ENCODE results near the gene GSE1. TPM values are rescaled to one million over a fixed set of nuclear protein-coding genes. Genes with fewer than 3 reads are reported as not detected.

The GSE1 gene
- total and polyA plus RNA-seq, 2 experiments from 2014 or later: 32.4 to 135 TPM

DNA sequence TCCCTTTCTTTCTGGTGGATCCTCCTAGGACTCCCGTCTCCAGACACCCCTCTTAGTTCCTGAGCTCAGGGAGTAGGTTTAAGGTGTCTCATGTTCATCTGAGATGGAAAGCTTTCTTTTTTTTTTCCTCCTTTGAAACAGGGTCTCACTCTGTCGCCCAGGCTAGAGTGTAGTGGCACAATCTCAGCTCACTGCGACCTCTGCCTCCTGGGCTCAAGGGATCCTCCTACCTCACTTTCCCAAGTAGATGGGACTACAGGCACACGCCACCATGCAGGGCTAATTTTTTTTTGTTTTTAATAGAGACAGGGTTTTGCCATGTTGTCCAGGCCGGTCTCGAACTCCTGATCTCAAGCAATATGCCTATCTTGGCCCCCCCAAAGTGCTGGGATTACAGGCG, 3.6 kb upstream of the GSE1 start:
- Mint-ChIP-seq H3K27ac (no peak overlapping the region), H3K27me3 (ENCODE audit: insufficient read depth, low read depth, poor library complexity) (peaks cover 19% of the 10 kb centered on the region), H3K36me3 (ENCODE audit: low read depth) (no peaks in the 10 kb centered on the region; the same call in 2 of the 3 replicates), H3K9me3 (no peaks in the 10 kb centered on the region), H3K4me3 (peak overlapping the region; percentile 12; the same call in 1 of the 3 replicates), H3K4me1 (peaks cover 49% of the 10 kb centered on the region)
- ATAC-seq: no peak
- Histone ChIP-seq H3K4me2 (peak overlapping the region; percentile 78), H3K4me1 (ENCODE audit: insufficient read depth) (peaks cover 48% of the 10 kb centered on the region), H2AFZ (no peak overlapping the region), H3K4me3 (no peak overlapping the region), H3K27ac (ENCODE audit: low read depth) (no peak overlapping the region), H3K27me3 (ENCODE audit: insufficient read depth) (peaks cover 7% of the 10 kb centered on the region; the same call in 1 of the 2 replicates), H3K79me2 (replicated peaks; ENCODE audit: insufficient read depth) (peaks cover 42% of the 10 kb centered on the region), H3K9me2 (ENCODE audit: insufficient read depth) (no peaks in the 10 kb centered on the region), H3F3A (replicated peaks; ENCODE audit: low read depth) (peaks cover 22% of the 10 kb centered on the region; the same call in 1 of the 2 replicates), H4K20me1 (replicated peaks; ENCODE audit: insufficient read depth) (no peaks in the 10 kb centered on the region), H3K36me3 (ENCODE audit: insufficient read depth) (no peaks in the 10 kb centered on the region)
- TF ChIP-seq POLR2AphosphoS5 (IDR thresholded peaks at IDR 0.05; ENCODE audit: low read depth) (no peak), STAT1 (IDR thresholded peaks at IDR 0.05; ENCODE audit: unreplicated experiment) (no peak), ZNF331 (CRISPR knock-in tag; IDR thresholded peaks at IDR 0.05; ENCODE audit: low read depth) (no peak), NANOG (IDR thresholded peaks at IDR 0.05; ENCODE audit: borderline replicate concordance) (no peak), CREB1 (CRISPR knock-in tag; IDR thresholded peaks at IDR 0.05; ENCODE audit: low read depth) (no peak), EZH2 (IDR thresholded peaks at IDR 0.05; ENCODE audit: low read depth, unreplicated experiment) (no peak), JUNB (IDR thresholded peaks at IDR 0.05; ENCODE audit: unreplicated experiment) (no peak), ZNF114 (CRISPR knock-in tag; IDR thresholded peaks at IDR 0.05) (no peak), EZH2phosphoT487 (IDR thresholded peaks at IDR 0.05; ENCODE audit: unreplicated experiment) (no peak)
- TF ChIP-seq, protein P1, sequence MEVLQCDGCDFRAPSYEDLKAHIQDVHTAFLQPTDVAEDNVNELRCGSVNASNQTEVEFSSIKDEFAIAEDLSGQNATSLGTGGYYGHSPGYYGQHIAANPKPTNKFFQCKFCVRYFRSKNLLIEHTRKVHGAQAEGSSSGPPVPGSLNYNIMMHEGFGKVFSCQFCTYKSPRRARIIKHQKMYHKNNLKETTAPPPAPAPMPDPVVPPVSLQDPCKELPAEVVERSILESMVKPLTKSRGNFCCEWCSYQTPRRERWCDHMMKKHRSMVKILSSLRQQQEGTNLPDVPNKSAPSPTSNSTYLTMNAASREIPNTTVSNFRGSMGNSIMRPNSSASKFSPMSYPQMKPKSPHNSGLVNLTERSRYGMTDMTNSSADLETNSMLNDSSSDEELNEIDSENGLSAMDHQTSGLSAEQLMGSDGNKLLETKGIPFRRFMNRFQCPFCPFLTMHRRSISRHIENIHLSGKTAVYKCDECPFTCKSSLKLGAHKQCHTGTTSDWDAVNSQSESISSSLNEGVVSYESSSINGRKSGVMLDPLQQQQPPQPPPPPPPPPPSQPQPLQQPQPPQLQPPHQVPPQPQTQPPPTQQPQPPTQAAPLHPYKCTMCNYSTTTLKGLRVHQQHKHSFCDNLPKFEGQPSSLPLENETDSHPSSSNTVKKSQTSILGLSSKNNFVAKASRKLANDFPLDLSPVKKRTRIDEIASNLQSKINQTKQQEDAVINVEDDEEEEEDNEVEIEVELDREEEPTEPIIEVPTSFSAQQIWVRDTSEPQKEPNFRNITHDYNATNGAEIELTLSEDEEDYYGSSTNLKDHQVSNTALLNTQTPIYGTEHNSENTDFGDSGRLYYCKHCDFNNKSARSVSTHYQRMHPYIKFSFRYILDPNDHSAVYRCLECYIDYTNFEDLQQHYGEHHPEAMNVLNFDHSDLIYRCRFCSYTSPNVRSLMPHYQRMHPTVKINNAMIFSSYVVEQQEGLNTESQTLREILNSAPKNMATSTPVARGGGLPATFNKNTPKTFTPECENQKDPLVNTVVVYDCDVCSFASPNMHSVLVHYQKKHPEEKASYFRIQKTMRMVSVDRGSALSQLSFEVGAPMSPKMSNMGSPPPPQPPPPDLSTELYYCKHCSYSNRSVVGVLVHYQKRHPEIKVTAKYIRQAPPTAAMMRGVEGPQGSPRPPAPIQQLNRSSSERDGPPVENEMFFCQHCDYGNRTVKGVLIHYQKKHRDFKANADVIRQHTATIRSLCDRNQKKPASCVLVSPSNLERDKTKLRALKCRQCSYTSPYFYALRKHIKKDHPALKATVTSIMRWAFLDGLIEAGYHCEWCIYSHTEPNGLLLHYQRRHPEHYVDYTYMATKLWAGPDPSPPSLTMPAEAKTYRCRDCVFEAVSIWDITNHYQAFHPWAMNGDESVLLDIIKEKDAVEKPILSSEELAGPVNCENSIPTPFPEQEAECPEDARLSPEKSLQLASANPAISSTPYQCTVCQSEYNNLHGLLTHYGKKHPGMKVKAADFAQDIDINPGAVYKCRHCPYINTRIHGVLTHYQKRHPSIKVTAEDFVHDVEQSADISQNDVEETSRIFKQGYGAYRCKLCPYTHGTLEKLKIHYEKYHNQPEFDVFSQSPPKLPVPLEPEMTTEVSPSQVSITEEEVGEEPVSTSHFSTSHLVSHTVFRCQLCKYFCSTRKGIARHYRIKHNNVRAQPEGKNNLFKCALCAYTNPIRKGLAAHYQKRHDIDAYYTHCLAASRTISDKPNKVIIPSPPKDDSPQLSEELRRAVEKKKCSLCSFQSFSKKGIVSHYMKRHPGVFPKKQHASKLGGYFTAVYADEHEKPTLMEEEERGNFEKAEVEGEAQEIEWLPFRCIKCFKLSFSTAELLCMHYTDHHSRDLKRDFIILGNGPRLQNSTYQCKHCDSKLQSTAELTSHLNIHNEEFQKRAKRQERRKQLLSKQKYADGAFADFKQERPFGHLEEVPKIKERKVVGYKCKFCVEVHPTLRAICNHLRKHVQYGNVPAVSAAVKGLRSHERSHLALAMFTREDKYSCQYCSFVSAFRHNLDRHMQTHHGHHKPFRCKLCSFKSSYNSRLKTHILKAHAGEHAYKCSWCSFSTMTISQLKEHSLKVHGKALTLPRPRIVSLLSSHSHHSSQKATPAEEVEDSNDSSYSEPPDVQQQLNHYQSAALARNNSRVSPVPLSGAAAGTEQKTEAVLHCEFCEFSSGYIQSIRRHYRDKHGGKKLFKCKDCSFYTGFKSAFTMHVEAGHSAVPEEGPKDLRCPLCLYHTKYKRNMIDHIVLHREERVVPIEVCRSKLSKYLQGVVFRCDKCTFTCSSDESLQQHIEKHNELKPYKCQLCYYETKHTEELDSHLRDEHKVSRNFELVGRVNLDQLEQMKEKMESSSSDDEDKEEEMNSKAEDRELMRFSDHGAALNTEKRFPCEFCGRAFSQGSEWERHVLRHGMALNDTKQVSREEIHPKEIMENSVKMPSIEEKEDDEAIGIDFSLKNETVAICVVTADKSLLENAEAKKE (CRISPR knock-in tag; IDR thresholded peaks at IDR 0.05): no peak
- TF ChIP-seq, protein P2, sequence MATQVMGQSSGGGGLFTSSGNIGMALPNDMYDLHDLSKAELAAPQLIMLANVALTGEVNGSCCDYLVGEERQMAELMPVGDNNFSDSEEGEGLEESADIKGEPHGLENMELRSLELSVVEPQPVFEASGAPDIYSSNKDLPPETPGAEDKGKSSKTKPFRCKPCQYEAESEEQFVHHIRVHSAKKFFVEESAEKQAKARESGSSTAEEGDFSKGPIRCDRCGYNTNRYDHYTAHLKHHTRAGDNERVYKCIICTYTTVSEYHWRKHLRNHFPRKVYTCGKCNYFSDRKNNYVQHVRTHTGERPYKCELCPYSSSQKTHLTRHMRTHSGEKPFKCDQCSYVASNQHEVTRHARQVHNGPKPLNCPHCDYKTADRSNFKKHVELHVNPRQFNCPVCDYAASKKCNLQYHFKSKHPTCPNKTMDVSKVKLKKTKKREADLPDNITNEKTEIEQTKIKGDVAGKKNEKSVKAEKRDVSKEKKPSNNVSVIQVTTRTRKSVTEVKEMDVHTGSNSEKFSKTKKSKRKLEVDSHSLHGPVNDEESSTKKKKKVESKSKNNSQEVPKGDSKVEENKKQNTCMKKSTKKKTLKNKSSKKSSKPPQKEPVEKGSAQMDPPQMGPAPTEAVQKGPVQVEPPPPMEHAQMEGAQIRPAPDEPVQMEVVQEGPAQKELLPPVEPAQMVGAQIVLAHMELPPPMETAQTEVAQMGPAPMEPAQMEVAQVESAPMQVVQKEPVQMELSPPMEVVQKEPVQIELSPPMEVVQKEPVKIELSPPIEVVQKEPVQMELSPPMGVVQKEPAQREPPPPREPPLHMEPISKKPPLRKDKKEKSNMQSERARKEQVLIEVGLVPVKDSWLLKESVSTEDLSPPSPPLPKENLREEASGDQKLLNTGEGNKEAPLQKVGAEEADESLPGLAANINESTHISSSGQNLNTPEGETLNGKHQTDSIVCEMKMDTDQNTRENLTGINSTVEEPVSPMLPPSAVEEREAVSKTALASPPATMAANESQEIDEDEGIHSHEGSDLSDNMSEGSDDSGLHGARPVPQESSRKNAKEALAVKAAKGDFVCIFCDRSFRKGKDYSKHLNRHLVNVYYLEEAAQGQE (IDR thresholded peaks at IDR 0.05; ENCODE audit: unreplicated experiment): no peak
- TF ChIP-seq, protein P3, sequence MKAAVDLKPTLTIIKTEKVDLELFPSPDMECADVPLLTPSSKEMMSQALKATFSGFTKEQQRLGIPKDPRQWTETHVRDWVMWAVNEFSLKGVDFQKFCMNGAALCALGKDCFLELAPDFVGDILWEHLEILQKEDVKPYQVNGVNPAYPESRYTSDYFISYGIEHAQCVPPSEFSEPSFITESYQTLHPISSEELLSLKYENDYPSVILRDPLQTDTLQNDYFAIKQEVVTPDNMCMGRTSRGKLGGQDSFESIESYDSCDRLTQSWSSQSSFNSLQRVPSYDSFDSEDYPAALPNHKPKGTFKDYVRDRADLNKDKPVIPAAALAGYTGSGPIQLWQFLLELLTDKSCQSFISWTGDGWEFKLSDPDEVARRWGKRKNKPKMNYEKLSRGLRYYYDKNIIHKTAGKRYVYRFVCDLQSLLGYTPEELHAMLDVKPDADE (IDR thresholded peaks at IDR 0.05): no peak
- TF ChIP-seq, protein P4, sequence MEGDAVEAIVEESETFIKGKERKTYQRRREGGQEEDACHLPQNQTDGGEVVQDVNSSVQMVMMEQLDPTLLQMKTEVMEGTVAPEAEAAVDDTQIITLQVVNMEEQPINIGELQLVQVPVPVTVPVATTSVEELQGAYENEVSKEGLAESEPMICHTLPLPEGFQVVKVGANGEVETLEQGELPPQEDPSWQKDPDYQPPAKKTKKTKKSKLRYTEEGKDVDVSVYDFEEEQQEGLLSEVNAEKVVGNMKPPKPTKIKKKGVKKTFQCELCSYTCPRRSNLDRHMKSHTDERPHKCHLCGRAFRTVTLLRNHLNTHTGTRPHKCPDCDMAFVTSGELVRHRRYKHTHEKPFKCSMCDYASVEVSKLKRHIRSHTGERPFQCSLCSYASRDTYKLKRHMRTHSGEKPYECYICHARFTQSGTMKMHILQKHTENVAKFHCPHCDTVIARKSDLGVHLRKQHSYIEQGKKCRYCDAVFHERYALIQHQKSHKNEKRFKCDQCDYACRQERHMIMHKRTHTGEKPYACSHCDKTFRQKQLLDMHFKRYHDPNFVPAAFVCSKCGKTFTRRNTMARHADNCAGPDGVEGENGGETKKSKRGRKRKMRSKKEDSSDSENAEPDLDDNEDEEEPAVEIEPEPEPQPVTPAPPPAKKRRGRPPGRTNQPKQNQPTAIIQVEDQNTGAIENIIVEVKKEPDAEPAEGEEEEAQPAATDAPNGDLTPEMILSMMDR (conservative IDR thresholded peaks at IDR 0.05; ENCODE audit: low read depth in 2 of 2): no peak
- no peak for DNase-seq (ENCODE audit: low spot score)
